Measurements from ENCODE around the gene KLHL29. TPM values are rescaled to one million over a fixed set of nuclear protein-coding genes. Genes with fewer than 3 reads are reported as not detected.

The KLHL29 gene
- total and polyA plus RNA-seq, 2 of the 13 experiments (the other 11 are each of a cell fraction or from before 2014, with no cell fraction given) = 0.01 TPM; not detected in 1

DNA sequence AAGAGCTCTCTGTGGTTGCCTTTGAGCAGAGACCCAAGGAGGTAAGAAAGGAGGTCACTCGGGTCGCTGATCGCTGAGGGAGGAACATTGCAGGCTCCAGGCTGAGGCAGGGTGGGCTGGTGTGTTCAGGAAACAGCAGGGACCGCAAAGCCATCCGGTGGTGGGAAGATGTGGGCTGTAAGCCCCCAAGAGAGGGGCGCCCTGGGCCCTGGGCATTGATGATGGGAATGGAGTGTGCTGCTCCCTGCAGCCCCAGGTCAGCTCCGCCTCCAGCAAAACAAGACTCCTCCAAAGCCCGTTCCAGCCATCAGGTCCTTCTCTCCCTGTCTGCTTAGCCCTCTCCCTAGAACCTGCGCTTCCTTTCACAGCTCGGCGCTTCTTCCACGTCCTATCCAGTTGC, 229.7 kb downstream of the KLHL29 start:
- Histone ChIP-seq H4K20me1 (ENCODE audit: insufficient read depth, low read length) (no peaks in the 10 kb centered on the region), H2AFZ (ENCODE audit: low read length) (no peak overlapping the region), H3K36me3 (replicated peaks in 1 of 2; ENCODE audit: control insufficient read depth in 1 of 2, insufficient read depth in 2 of 2, low read length in 2 of 2) (no peaks in the 10 kb centered on the region), H3K9me3 (ENCODE audit: low read length) (peaks cover 18% of the 10 kb centered on the region), H3K79me2 (ENCODE audit: insufficient read depth, low read length) (no peaks in the 10 kb centered on the region), H3K4me1 (ENCODE audit: insufficient read depth, low read length) (peaks cover 6% of the 10 kb centered on the region; the same call in 1 of the 2 replicates), H3K4me2 (ENCODE audit: low read depth, low read length) (no peak overlapping the region), H3K4me3 (replicated peaks in 1 of 3; ENCODE audit: insufficient read depth in 1 of 3, low read depth in 2 of 3, low read length in 3 of 3) (no peak overlapping the region), H3K9ac (ENCODE audit: insufficient read depth, low read depth, low read length) (no peak overlapping the region), H3K27ac (ENCODE audit: extremely low read length, insufficient read depth, low read length) (no peak overlapping the region), H3K27me3 (ENCODE audit: control insufficient read depth in 1 of 2, insufficient read depth in 2 of 2, low read length in 2 of 2) (peaks cover 8 to 48% of the 10 kb centered on the region in 2 experiments)
- BruUV-seq (replicated peaks) = no TSS peak
- no peak; the same call in 2 of the 3 replicates for ATAC-seq
- no peak for FAIRE-seq
- 59% methylated on average over 12 of the region's 12 CpGs for WGBS (ENCODE audit: low lambda C conversion rate)
- ChIA-PET POLR2A (no interaction called here), CTCF (ENCODE audit: low intra/inter-chr PET ratio, low total read pairs) (no interaction called here)
- TF ChIP-seq ZNF816 (CRISPR knock-in tag; IDR thresholded peaks at IDR 0.05; ENCODE audit: borderline replicate concordance) = no peak
- TF ChIP-seq, protein P1, sequence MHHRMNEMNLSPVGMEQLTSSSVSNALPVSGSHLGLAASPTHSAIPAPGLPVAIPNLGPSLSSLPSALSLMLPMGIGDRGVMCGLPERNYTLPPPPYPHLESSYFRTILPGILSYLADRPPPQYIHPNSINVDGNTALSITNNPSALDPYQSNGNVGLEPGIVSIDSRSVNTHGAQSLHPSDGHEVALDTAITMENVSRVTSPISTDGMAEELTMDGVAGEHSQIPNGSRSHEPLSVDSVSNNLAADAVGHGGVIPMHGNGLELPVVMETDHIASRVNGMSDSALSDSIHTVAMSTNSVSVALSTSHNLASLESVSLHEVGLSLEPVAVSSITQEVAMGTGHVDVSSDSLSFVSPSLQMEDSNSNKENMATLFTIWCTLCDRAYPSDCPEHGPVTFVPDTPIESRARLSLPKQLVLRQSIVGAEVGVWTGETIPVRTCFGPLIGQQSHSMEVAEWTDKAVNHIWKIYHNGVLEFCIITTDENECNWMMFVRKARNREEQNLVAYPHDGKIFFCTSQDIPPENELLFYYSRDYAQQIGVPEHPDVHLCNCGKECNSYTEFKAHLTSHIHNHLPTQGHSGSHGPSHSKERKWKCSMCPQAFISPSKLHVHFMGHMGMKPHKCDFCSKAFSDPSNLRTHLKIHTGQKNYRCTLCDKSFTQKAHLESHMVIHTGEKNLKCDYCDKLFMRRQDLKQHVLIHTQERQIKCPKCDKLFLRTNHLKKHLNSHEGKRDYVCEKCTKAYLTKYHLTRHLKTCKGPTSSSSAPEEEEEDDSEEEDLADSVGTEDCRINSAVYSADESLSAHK (CRISPR knock-in tag; IDR thresholded peaks at IDR 0.05; ENCODE audit: borderline replicate concordance) = no peak
- no peak for TF ChIP-seq ZNF75D (CRISPR knock-in tag; IDR thresholded peaks at IDR 0.05; ENCODE audit: borderline replicate concordance)
- no peak for TF ChIP-seq SAFB2 (CRISPR knock-in tag; IDR thresholded peaks at IDR 0.05; ENCODE audit: borderline replicate concordance, low read depth)
- TF ChIP-seq ZNF33A (CRISPR knock-in tag; IDR thresholded peaks at IDR 0.05; ENCODE audit: borderline replicate concordance) = no peak
- no peak for DNase-seq (ENCODE audit: low spot score)
- in situ Hi-C loops (cut with HindIII; ENCODE audit: extremely low pct_ligation_motif_present, low pct_unique_long_range_greater_than_20kb) (no loop called here), intact Hi-C loops (cut with micrococcal nuclease; ENCODE audit: unreplicated experiment) (no loop called here)

All from HepG2 (cell line).